Tibial nerve (tissue), 4 donors: ENCODE measurements around the gene KNG1. TPM values are rescaled to one million over a fixed set of nuclear protein-coding genes. Genes with fewer than 3 reads are reported as not detected.

ENCODE experiments used
- DNase-seq, 2 donors: peaks; one replicate each; pipeline ENCODE4 v3.0.0-alpha.2; 2019; ENCODE audit warnings: low spot score in 2 of 2
- H3K27ac ChIP-seq, 4 donors: fragments of 200-600 bp; sonication (generic) in 3 of 4; one replicate each; pipeline ENCODE4 v1.5.1; 2017 to 2019; ENCODE audit warnings: mild to moderate bottlenecking in 1 of 4
- H3K27me3 ChIP-seq, 2 donors: fragments of 200-600 bp; sonication (generic) in 1 of 2; one replicate each; pipeline versions ENCODE4 v1.5.1 to v1.6.0; 2017 to 2019
- H3K36me3 ChIP-seq, 3 donors: fragments of 200-600 bp; sonication (generic); one replicate each; pipeline ENCODE4 v1.5.1; 2018 to 2019
- H3K4me1 ChIP-seq, 4 donors: fragments of 200-600 bp; sonication (generic) in 3 of 4; one replicate each; pipeline ENCODE4 v1.5.1; 2017 to 2019
- H3K4me3 ChIP-seq, 4 donors: fragments of 200-600 bp; sonication (generic) in 3 of 4; one replicate each; pipeline ENCODE4 v1.5.1; 2017 to 2019; ENCODE audit warnings: mild to moderate bottlenecking in 1 of 4, moderate library complexity in 1 of 4
- H3K9me3 ChIP-seq, 4 donors: fragments of 200-600 bp; sonication (generic) in 3 of 4; one replicate each; pipeline ENCODE4 v1.5.1; 2017 to 2019
- EP300 ChIP-seq, 2 donors: sonication (generic); formaldehyde crosslinking; IDR thresholded peaks; one replicate each; pipeline ENCODE4 v1.6.1; 2017; ENCODE audit warnings: antibody characterized with exemption in 2 of 2, mild to moderate bottlenecking in 1 of 2
- POLR2A ChIP-seq, 2 donors: fragments of 450-650 bp; IDR thresholded peaks; one replicate each; pipeline ENCODE4 v1.6.1; 2017; ENCODE audit warnings: antibody characterized with exemption in 2 of 2, mild to moderate bottlenecking in 2 of 2, moderate library complexity in 2 of 2
- WGBS, 2 donors: methylation state at CpG; one replicate each; pipeline ENCODE4 v1.1.5; 2018; 5-methylcytosine and 5-hydroxymethylcytosine counted together
- total RNA-seq, 4 donors: library from RNA; depleted of rRNA; stranded (reverse); fragments of >200 nt; gene quantifications; one replicate each; pipeline ENCODE4 v1.1.0, GENCODE V29; 2016
- TF ChIP-seq, protein P1 (sequence below), 5 experiments: fragments of 200-600 bp in 3 of 5; fragments of 450-650 bp in 2 of 5; sonication (generic) in 3 of 5; IDR thresholded peaks; one replicate each; pipeline ENCODE4 v1.5.1; 2016 to 2019; ENCODE audit warnings: antibody characterized with exemption in 5 of 5, mild to moderate bottlenecking in 3 of 5, moderate library complexity in 2 of 5

KNG1 gene
- total RNA-seq, 4 donors from 2014 or later: not detected

- no peak overlapping the region for H3K4me3 ChIP-seq
- no peaks in the 10 kb centered on the region for H3K9me3 ChIP-seq
- H3K27ac ChIP-seq: no peak overlapping the region
- no peaks in the 10 kb centered on the region for H3K36me3 ChIP-seq
- TF ChIP-seq POLR2A (IDR thresholded peaks at IDR 0.05): no peak
- no peak for TF ChIP-seq EP300 (IDR thresholded peaks at IDR 0.05)
- TF ChIP-seq, protein P1, sequence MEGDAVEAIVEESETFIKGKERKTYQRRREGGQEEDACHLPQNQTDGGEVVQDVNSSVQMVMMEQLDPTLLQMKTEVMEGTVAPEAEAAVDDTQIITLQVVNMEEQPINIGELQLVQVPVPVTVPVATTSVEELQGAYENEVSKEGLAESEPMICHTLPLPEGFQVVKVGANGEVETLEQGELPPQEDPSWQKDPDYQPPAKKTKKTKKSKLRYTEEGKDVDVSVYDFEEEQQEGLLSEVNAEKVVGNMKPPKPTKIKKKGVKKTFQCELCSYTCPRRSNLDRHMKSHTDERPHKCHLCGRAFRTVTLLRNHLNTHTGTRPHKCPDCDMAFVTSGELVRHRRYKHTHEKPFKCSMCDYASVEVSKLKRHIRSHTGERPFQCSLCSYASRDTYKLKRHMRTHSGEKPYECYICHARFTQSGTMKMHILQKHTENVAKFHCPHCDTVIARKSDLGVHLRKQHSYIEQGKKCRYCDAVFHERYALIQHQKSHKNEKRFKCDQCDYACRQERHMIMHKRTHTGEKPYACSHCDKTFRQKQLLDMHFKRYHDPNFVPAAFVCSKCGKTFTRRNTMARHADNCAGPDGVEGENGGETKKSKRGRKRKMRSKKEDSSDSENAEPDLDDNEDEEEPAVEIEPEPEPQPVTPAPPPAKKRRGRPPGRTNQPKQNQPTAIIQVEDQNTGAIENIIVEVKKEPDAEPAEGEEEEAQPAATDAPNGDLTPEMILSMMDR (IDR thresholded peaks at IDR 0.05): no peak
- 65 to 67% methylated on average over 8 of the region's 8 CpGs for WGBS, 2 donors
- DNase-seq: no peak
- H3K27me3 ChIP-seq: peaks cover 0 to 18% of the 10 kb centered on the region in 2 donors
- no peaks in the 10 kb centered on the region for H3K4me1 ChIP-seq
Observed at GRCh38 chr3:186757686-186758220, 40.6 kb downstream of the KNG1 start.

GRCh38 chr3:186759231-186759930 is 42.2 kb downstream of the KNG1 start:
- Histone ChIP-seq H3K9me3 (no peaks in the 10 kb centered on the region), H3K27ac (no peak overlapping the region), H3K4me3 (no peak overlapping the region), H3K4me1 (no peaks in the 10 kb centered on the region), H3K27me3 (peaks cover 0 to 18% of the 10 kb centered on the region in 2 donors), H3K36me3 (no peaks in the 10 kb centered on the region)
- TF ChIP-seq POLR2A (IDR thresholded peaks at IDR 0.05): no peak
- TF ChIP-seq EP300 (IDR thresholded peaks at IDR 0.05): no peak
- TF ChIP-seq, protein P1 (IDR thresholded peaks at IDR 0.05): no peak
- WGBS, 2 donors: 75 to 76% methylated on average over 11 of the region's 11 CpGs
- no peak for DNase-seq

DNA sequence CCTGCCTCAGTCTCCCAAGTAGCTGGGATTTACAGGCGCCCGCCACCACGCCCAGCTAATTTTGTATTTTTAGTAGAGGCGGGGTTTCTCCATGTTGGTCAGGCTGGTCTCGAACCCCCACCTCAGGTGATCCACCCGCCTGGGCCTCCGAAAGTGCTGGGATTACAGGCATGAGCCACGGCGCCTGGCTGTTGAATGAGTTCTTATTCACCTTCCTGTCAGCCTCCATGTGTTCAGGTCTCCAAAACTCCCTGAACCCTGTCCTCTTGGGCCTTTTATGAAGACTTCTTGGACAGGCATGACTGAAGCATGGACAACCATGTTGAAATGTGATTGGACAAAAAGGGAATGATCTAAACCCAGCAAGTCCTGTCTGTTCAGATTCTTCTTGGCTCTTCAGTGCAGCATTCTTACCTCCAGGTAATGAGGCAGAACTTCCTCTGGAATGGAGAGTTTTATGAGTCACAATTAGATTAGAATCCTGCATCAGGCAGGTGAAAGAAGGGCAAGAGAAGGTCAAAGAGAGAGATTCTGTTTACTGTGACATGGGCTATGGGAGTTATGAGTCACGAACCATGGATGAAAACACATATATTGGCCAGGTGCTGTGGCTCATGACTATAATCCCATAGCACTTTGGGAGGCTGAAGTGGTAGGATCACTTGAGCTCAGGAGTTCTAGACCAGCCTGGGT is 43.1 kb downstream of the KNG1 start:
- Histone ChIP-seq H3K27me3 (peaks cover 0 to 18% of the 10 kb centered on the region in 2 donors), H3K4me3 (no peak overlapping the region), H3K9me3 (no peaks in the 10 kb centered on the region), H3K36me3 (no peaks in the 10 kb centered on the region), H3K27ac (no peak overlapping the region), H3K4me1 (no peaks in the 10 kb centered on the region)
- DNase-seq: no peak
- TF ChIP-seq POLR2A (IDR thresholded peaks at IDR 0.05): no peak
- no peak for TF ChIP-seq EP300 (IDR thresholded peaks at IDR 0.05)
- TF ChIP-seq, protein P1 (IDR thresholded peaks at IDR 0.05): no peak
- 94 to 97% methylated on average over 10 of the region's 10 CpGs for WGBS, 2 donors

GRCh38 chr3:186760897-186761447 is 43.8 kb downstream of the KNG1 start:
- no peaks in the 10 kb centered on the region for H3K36me3 ChIP-seq
- no peak overlapping the region for H3K27ac ChIP-seq
- DNase-seq: no peak
- H3K9me3 ChIP-seq: no peaks in the 10 kb centered on the region
- H3K27me3 ChIP-seq: peaks cover 0 to 14% of the 10 kb centered on the region in 2 donors
- 90 to 92% methylated on average over 8 of the region's 8 CpGs for WGBS, 2 donors
- no peaks in the 10 kb centered on the region for H3K4me1 ChIP-seq
- no peak overlapping the region for H3K4me3 ChIP-seq
- TF ChIP-seq, protein P1 (IDR thresholded peaks at IDR 0.05): no peak
- no peak for TF ChIP-seq POLR2A (IDR thresholded peaks at IDR 0.05)
- no peak for TF ChIP-seq EP300 (IDR thresholded peaks at IDR 0.05)
